GM23338 (cell line): ENCODE data around the gene NGFR. TPM values are rescaled to one million over a fixed set of nuclear protein-coding genes. Genes with fewer than 3 reads are reported as not detected.

Experiments used
- ATAC-seq: fragments of 200-7000 bp; cut with Tn5 transposase; 3 replicates; pipeline ENCODE4 v1.9.1; 2020
- DNase-seq: peaks from one replicate; pipeline ENCODE4 v3.0.0-alpha.2; 2015; ENCODE audit warnings: low spot score
- H2AFZ ChIP-seq: fragments of 200-600 bp; sonication (generic); 2 replicates; pipeline ENCODE4 v1.8.0; 2016; ENCODE audit warnings: antibody characterized with exemption, mild to moderate bottlenecking, moderate library complexity
- H3F3A ChIP-seq: fragments of 200-600 bp; sonication (generic); replicated peaks from 2 replicates; pipeline ENCODE4 v1.8.0; 2017; ENCODE audit warnings: antibody characterized with exemption, mixed run types, low read depth
- H3K27ac ChIP-seq: fragments of 200-600 bp; sonication (generic); 2 replicates; pipeline ENCODE4 v1.6.1; 2016; ENCODE audit warnings: low read depth
- H3K27me3 ChIP-seq: fragments of 200-600 bp; sonication (generic); 2 replicates; pipeline ENCODE4 v1.8.0; 2016; ENCODE audit warnings: mild to moderate bottlenecking, mixed run types, moderate library complexity; ENCODE audit not compliant: insufficient read depth
- H3K36me3 ChIP-seq: fragments of 200-600 bp; sonication (generic); 2 replicates; pipeline ENCODE4 v1.8.0; 2016; ENCODE audit warnings: mild to moderate bottlenecking; ENCODE audit not compliant: insufficient read depth
- H3K4me1 ChIP-seq: fragments of 200-600 bp; sonication (generic); 2 replicates; pipeline ENCODE4 v1.8.0; 2016; ENCODE audit warnings: mild to moderate bottlenecking, moderate library complexity; ENCODE audit not compliant: insufficient read depth
- H3K4me2 ChIP-seq: fragments of 200-600 bp; sonication (generic); 2 replicates; pipeline ENCODE4 v1.7.1; 2017; ENCODE audit warnings: mixed run types
- H3K4me3 ChIP-seq: fragments of 200-600 bp; sonication (generic); 2 replicates; pipeline ENCODE4 v1.6.1; 2016; ENCODE audit warnings: mixed run types
- H3K79me2 ChIP-seq: fragments of 200-600 bp; sonication (generic); replicated peaks from 2 replicates; pipeline ENCODE4 v1.8.0; 2017; ENCODE audit warnings: mild to moderate bottlenecking; ENCODE audit not compliant: insufficient read depth
- H3K9me2 ChIP-seq: fragments of 200-600 bp; sonication (generic); 2 replicates; pipeline ENCODE4 v1.8.0; 2017; ENCODE audit not compliant: insufficient read depth
- H4K20me1 ChIP-seq: fragments of 200-600 bp; sonication (generic); replicated peaks from 2 replicates; pipeline ENCODE4 v1.8.0; 2017; ENCODE audit warnings: mild to moderate bottlenecking; ENCODE audit not compliant: insufficient read depth
- H3K27ac Mint-ChIP-seq: 2 replicates; pipeline ENCODE4 v1.8.0; 2020; ENCODE audit warnings: inconsistent platforms, mild to moderate bottlenecking, moderate library complexity, mixed read lengths
- H3K27me3 Mint-ChIP-seq: 3 replicates; pipeline ENCODE4 v1.8.0; 2022; ENCODE audit warnings: low read depth, mild to moderate bottlenecking, moderate library complexity, mixed read lengths, inconsistent platforms; ENCODE audit not compliant: insufficient read depth, poor library complexity
- H3K36me3 Mint-ChIP-seq: 3 replicates; pipeline ENCODE4 v1.8.0; 2021; ENCODE audit warnings: low read depth, mild to moderate bottlenecking, inconsistent platforms, moderate library complexity, mixed read lengths
- H3K4me1 Mint-ChIP-seq: 3 replicates; pipeline ENCODE4 v1.8.0; 2020; ENCODE audit warnings: mild to moderate bottlenecking, inconsistent platforms, mixed read lengths
- H3K4me3 Mint-ChIP-seq: 3 replicates; pipeline ENCODE4 v1.8.0; 2021; ENCODE audit warnings: moderate library complexity, mild to moderate bottlenecking, inconsistent platforms, mixed read lengths
- H3K9me3 Mint-ChIP-seq: 3 replicates; pipeline ENCODE4 v1.8.0; 2020; ENCODE audit warnings: moderate library complexity, mild to moderate bottlenecking, inconsistent platforms, mixed read lengths
- CREB1 ChIP-seq: fragments of 250-450 bp; sonication (Bioruptor Pico); IDR thresholded peaks from 2 replicates; pipeline ENCODE4 v1.5.0; 2020; ENCODE audit warnings: low read depth, mild to moderate bottlenecking, moderate library complexity
- ETS1 ChIP-seq: IDR thresholded peaks from 2 replicates; pipeline ENCODE4 v1.6.1; 2016; ENCODE audit warnings: antibody characterized with exemption
- EZH2 ChIP-seq: fragments of 200-600 bp; sonication (generic); IDR thresholded peaks from one replicate; pipeline ENCODE4 v1.8.0; 2017; ENCODE audit warnings: antibody characterized with exemption, mild to moderate bottlenecking, low read depth; ENCODE audit not compliant: unreplicated experiment
- EZH2phosphoT487 ChIP-seq: fragments of 200-600 bp; sonication (generic); IDR thresholded peaks from one replicate; pipeline ENCODE4 v1.8.1; 2018; ENCODE audit warnings: antibody characterized with exemption; ENCODE audit not compliant: unreplicated experiment
- NANOG ChIP-seq: IDR thresholded peaks from 2 replicates; pipeline ENCODE4 v1.6.1; 2016; ENCODE audit warnings: antibody characterized with exemption, borderline replicate concordance
- POLR2AphosphoS5 ChIP-seq: IDR thresholded peaks from 2 replicates; pipeline ENCODE4 v1.6.1; 2016; ENCODE audit warnings: antibody characterized with exemption, low read depth
- REST ChIP-seq: IDR thresholded peaks from one replicate; pipeline ENCODE4 v1.6.1; 2018; ENCODE audit warnings: antibody characterized with exemption; ENCODE audit not compliant: unreplicated experiment
- ZNF331 ChIP-seq: fragments of 250-450 bp; sonication (Bioruptor Pico); IDR thresholded peaks from 2 replicates; pipeline ENCODE4 v1.5.0; 2020; ENCODE audit warnings: low read depth, mild to moderate bottlenecking, moderate library complexity
- ZNF462 ChIP-seq: fragments of 250-450 bp; sonication (Bioruptor Pico); IDR thresholded peaks from 2 replicates; pipeline ENCODE4 v1.5.0; 2020; ENCODE audit warnings: mild to moderate bottlenecking, moderate library complexity
- polyA plus RNA-seq: library from polyadenylated mRNA; unstranded; fragments of >200 nt; fragmentation: Nextera tagmentation; extraction: Ambion mirVana; gene quantifications from 2 replicates; pipeline ENCODE4 v1.2.1, GENCODE V29; 2016
- total RNA-seq: library from RNA; depleted of rRNA; stranded (reverse); fragments of >200 nt; shearing (Covaris generic); gene quantifications from 2 replicates; pipeline ENCODE4 v1.2.3, GENCODE V29; 2014

The NGFR gene
- total and polyA plus RNA-seq, 2 experiments from 2014 or later: 2.8 to 6.9 TPM

DNA sequence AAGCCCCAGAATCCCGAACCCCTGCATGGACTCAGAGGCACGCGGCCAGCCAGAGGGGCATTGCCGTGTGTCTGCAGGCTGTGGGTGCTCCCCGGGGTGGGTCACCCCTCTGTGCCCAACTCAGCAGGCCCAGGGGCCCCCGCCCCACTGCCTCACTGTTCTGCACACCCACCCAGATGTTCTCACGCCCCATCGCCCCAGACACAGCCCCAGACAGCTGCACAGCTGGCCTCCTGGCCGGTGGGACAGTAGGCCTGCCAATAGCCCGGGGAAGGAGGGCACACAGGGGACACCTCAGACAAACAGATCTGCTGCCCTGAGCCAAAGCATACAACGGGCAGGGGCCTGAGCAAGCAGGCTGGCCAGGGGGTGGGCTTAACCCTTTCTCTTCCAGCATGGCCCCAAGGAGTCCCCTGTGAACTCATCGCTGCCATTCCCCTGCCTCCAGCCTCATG, 53.0 kb downstream of the NGFR start:
- H3K9me2 ChIP-seq: no peaks in the 10 kb centered on the region
- no peaks in the 10 kb centered on the region for H3K36me3 ChIP-seq
- H3K4me3 ChIP-seq: no peak overlapping the region
- H3K27ac Mint-ChIP-seq: no peak overlapping the region; the same call in 1 of the 2 replicates
- no peaks in the 10 kb centered on the region for H3K36me3 Mint-ChIP-seq
- H3K27me3 ChIP-seq: no peaks in the 10 kb centered on the region
- peaks cover 5% of the 10 kb centered on the region; the same call in 1 of the 3 replicates for H3K9me3 Mint-ChIP-seq
- peak overlapping the region; percentile 32; the same call in 1 of the 2 replicates for H2AFZ ChIP-seq
- TF ChIP-seq ETS1 (no peak), ZNF331 (CRISPR knock-in tag) (no peak), CREB1 (no peak), NANOG (no peak), EZH2phosphoT487 (no peak), POLR2AphosphoS5 (no peak), REST (no peak), EZH2 (no peak), ZNF462 (CRISPR knock-in tag) (no peak)
- H4K20me1 ChIP-seq: no peaks in the 10 kb centered on the region
- H3K4me1 ChIP-seq: peaks cover 20% of the 10 kb centered on the region; the same call in 1 of the 2 replicates
- H3K27ac ChIP-seq: no peak overlapping the region
- H3K4me3 Mint-ChIP-seq: no peak overlapping the region
- H3K4me1 Mint-ChIP-seq: peaks cover 30% of the 10 kb centered on the region
- no peak for DNase-seq
- peak; percentile 6; the same call in 2 of the 3 replicates for ATAC-seq
- H3K27me3 Mint-ChIP-seq: peaks cover 17% of the 10 kb centered on the region
- H3F3A ChIP-seq: no peaks in the 10 kb centered on the region
- H3K4me2 ChIP-seq: no peak overlapping the region
- H3K79me2 ChIP-seq: no peaks in the 10 kb centered on the region
